NCI-H2171 treated with DMSO at 0.1 percent for 48 hours (cell line): ENCODE data around the gene RTN4.
A peak's percentile ranks its signal among the peaks of the same experiment; 100 is the strongest.
"Not testable (repeated sequence)": the region's sequence is repeated elsewhere in the genome, so short reads cannot be mapped to it uniquely, and the experiment has no call there.

Source experiments
- DNase-seq: peaks from one replicate; lab custom pipeline; 2025; lab: John Stamatoyannopoulos, UW

The RTN4 gene

GRCh38 chr2:55073000-55073983 lies 23.0 kb upstream of the RTN4 start:
- no peak for DNase-seq

GRCh38 chr2:55063713-55064323 lies 13.6 kb upstream of the RTN4 start:
- DNase-seq = peak; percentile 24

- peak; percentile 91 for DNase-seq
Measured at GRCh38 chr2:55063226-55063625, 13.0 kb upstream of the RTN4 start.

GRCh38 chr2:55062754-55063153 lies 12.5 kb upstream of the RTN4 start:
- peak; percentile 50 for DNase-seq

- DNase-seq = no peak
Measured at GRCh38 chr2:55061523-55062344, 11.5 kb upstream of the RTN4 start.

GRCh38 chr2:55059793-55060192 lies 9.5 kb upstream of the RTN4 start:
- no peak for DNase-seq

GRCh38 chr2:55057474-55057873 lies 7.2 kb upstream of the RTN4 start:
- DNase-seq = no peak

GRCh38 chr2:55056024-55056521 lies 5.8 kb upstream of the RTN4 start:
- DNase-seq = no peak

- DNase-seq = no peak
Measured at GRCh38 chr2:55054106-55054875, 4.0 kb upstream of the RTN4 start.

- not testable (repeated sequence) for DNase-seq
Measured at GRCh38 chr2:55053225-55053624, 3.0 kb upstream of the RTN4 start.

- no peak for DNase-seq
Measured at GRCh38 chr2:55052129-55053061, 2.1 kb upstream of the RTN4 start.

GRCh38 chr2:55051026-55051866 lies 995 bp upstream of the RTN4 start:
- no peak for DNase-seq

GRCh38 chr2:55049821-55050099 lies 491 bp downstream of the RTN4 start:
- no peak for DNase-seq

- DNase-seq = peak; percentile 82
Measured at GRCh38 chr2:55049043-55049820, 1.0 kb downstream of the RTN4 start.

GRCh38 chr2:55048508-55049042 lies 1.7 kb downstream of the RTN4 start:
- DNase-seq = peak; percentile 81

- no peak for DNase-seq
Measured at GRCh38 chr2:55047677-55048299, 2.5 kb downstream of the RTN4 start.

GRCh38 chr2:55045780-55046179 lies 4.5 kb downstream of the RTN4 start:
- DNase-seq = no peak

- no peak for DNase-seq
Measured at GRCh38 chr2:55043841-55044240, 6.4 kb downstream of the RTN4 start.
